GM19467 (cell line): ENCODE measurements around the gene GRID2IP.
"Not testable (repeated sequence)": the region's sequence is repeated elsewhere in the genome, so short reads cannot be mapped to it uniquely, and the experiment has no call there.

Source experiments
- ATAC-seq: cut with Tn5 transposase; IDR thresholded peaks from one replicate; pipeline ENCODE4 v1.9.1; 2021; ENCODE audit warnings: mild to moderate bottlenecking, moderate library complexity; ENCODE audit not compliant: unreplicated experiment

GRID2IP gene

GRCh38 chr7:6453734-6454133 is 97.5 kb downstream of the GRID2IP start:
- ATAC-seq: no peak

GRCh38 chr7:6451224-6451705 is 100.0 kb downstream of the GRID2IP start:
- ATAC-seq: no peak

GRCh38 chr7:6450591-6450990 is 100.7 kb downstream of the GRID2IP start:
- ATAC-seq: not testable (repeated sequence)

GRCh38 chr7:6449884-6450283 is 101.4 kb downstream of the GRID2IP start:
- not testable (repeated sequence) for ATAC-seq

GRCh38 chr7:6448943-6449543 is 102.2 kb downstream of the GRID2IP start:
- ATAC-seq: no peak

- ATAC-seq: peak; percentile 73
Observed at GRCh38 chr7:6447581-6448199, 103.6 kb downstream of the GRID2IP start, which contains the start of gene DAGLB. Gene DAGLB, minus strand, starts transcription at chr7:6447954. Its CDS starts 112 bp downstream, at chr7:6447842.
